NT2/D1 (cell line): ENCODE data around the gene ECHS1.
"Not testable (repeated sequence)": the region's sequence is repeated elsewhere in the genome, so short reads cannot be mapped to it uniquely, and the experiment has no call there.

ENCODE experiments used
- DNase-seq: peaks from one replicate; pipeline ENCODE4 v3.0.0-alpha.2; 2011; ENCODE audit warnings: low read depth, low spot score
- H3K27me3 ChIP-seq: 2 replicates; pipeline ENCODE4 v1.6.0; 2011; ENCODE audit warnings: mild to moderate bottlenecking; ENCODE audit not compliant: insufficient read length, insufficient read depth
- H3K36me3 ChIP-seq: 2 replicates; pipeline ENCODE4 v1.6.1; 2011; ENCODE audit warnings: mild to moderate bottlenecking, low read length, mixed read lengths; ENCODE audit not compliant: insufficient read depth, insufficient read length
- H3K4me1 ChIP-seq: 2 replicates; pipeline ENCODE4 v1.5.1; 2011; ENCODE audit not compliant: insufficient read depth, insufficient read length
- H3K4me3 ChIP-seq: 2 replicates; pipeline ENCODE4 v1.5.1; 2011; ENCODE audit warnings: low read depth; ENCODE audit not compliant: insufficient read length
- H3K9ac ChIP-seq: 2 replicates; pipeline ENCODE4 v1.6.0; 2011; ENCODE audit warnings: low read depth; ENCODE audit not compliant: insufficient read length
- H3K9me3 ChIP-seq: 2 replicates; pipeline ENCODE4 v1.5.1; 2011; ENCODE audit warnings: mild to moderate bottlenecking, low read length; ENCODE audit not compliant: insufficient read depth
- SUZ12 ChIP-seq: IDR thresholded peaks from 2 replicates; pipeline ENCODE4 v1.6.1; 2011; ENCODE audit not compliant: insufficient read length, insufficient read depth; ENCODE audit errors: extremely low read depth
- YY1 ChIP-seq: IDR thresholded peaks from 2 replicates; pipeline ENCODE4 v1.6.1; 2011; ENCODE audit not compliant: insufficient read length, insufficient read depth
- ZNF274 ChIP-seq: IDR thresholded peaks from 2 replicates; pipeline ENCODE4 v1.6.1; 2011; ENCODE audit warnings: mild to moderate bottlenecking, low read depth, low read length

Gene ECHS1

GRCh38 chr10:133388973-133389818 is 16.0 kb upstream of the ECHS1 start:
- Histone ChIP-seq H3K4me3 (no peak overlapping the region), H3K36me3 (no peaks in the 10 kb centered on the region), H3K27me3 (no peaks in the 10 kb centered on the region), H3K9ac (no peak overlapping the region), H3K4me1 (peaks cover 2% of the 10 kb centered on the region), H3K9me3 (no peaks in the 10 kb centered on the region)
- TF ChIP-seq SUZ12 (no peak), YY1 (no peak), ZNF274 (no peak)
- no peak for DNase-seq

- no peaks in the 10 kb centered on the region for H3K9me3 ChIP-seq
- no peak overlapping the region for H3K9ac ChIP-seq
- TF ChIP-seq ZNF274 (no peak), YY1 (no peak), SUZ12 (no peak)
- H3K36me3 ChIP-seq, result peaks cover 4% of the 10 kb centered on the region
- H3K4me3 ChIP-seq, result no peak overlapping the region
- DNase-seq, result no peak
- no peaks in the 10 kb centered on the region for H3K27me3 ChIP-seq
- H3K4me1 ChIP-seq, result peaks cover 2% of the 10 kb centered on the region
Measured at GRCh38 chr10:133388236-133388972, 15.2 kb upstream of the ECHS1 start.

GRCh38 chr10:133386951-133387350 is 13.8 kb upstream of the ECHS1 start:
- H3K4me3 ChIP-seq, H3K36me3 ChIP-seq, H3K4me1 ChIP-seq, H3K9ac ChIP-seq, DNase-seq, H3K27me3 ChIP-seq, H3K9me3 ChIP-seq: not testable (repeated sequence)

GRCh38 chr10:133385214-133385613 is 12.1 kb upstream of the ECHS1 start:
- H3K9ac ChIP-seq, result no peak overlapping the region
- H3K9me3 ChIP-seq, result no peaks in the 10 kb centered on the region
- no peak overlapping the region for H3K4me3 ChIP-seq
- H3K4me1 ChIP-seq, result no peaks in the 10 kb centered on the region
- TF ChIP-seq YY1 (no peak), ZNF274 (no peak), SUZ12 (no peak)
- H3K36me3 ChIP-seq, result peaks cover 4% of the 10 kb centered on the region
- H3K27me3 ChIP-seq, result peaks cover 3% of the 10 kb centered on the region
- DNase-seq, result no peak

- Histone ChIP-seq H3K4me1 (peaks cover 3% of the 10 kb centered on the region), H3K27me3 (peaks cover 13% of the 10 kb centered on the region), H3K4me3 (no peak overlapping the region), H3K9me3 (no peaks in the 10 kb centered on the region), H3K9ac (no peak overlapping the region), H3K36me3 (peaks cover 4% of the 10 kb centered on the region)
- no peak for TF ChIP-seq SUZ12
- no peak for DNase-seq
Measured at GRCh38 chr10:133384071-133384470, 10.9 kb upstream of the ECHS1 start.

GRCh38 chr10:133383551-133383950 is 10.4 kb upstream of the ECHS1 start:
- Histone ChIP-seq H3K9ac (no peak overlapping the region), H3K27me3 (peaks cover 15% of the 10 kb centered on the region), H3K9me3 (no peaks in the 10 kb centered on the region), H3K4me1 (peaks cover 3% of the 10 kb centered on the region), H3K36me3 (peaks cover 4% of the 10 kb centered on the region), H3K4me3 (no peak overlapping the region)
- no peak for TF ChIP-seq YY1
- TF ChIP-seq ZNF274, result no peak
- TF ChIP-seq SUZ12, result no peak
- DNase-seq, result no peak

- Histone ChIP-seq H3K27me3 (peaks cover 38% of the 10 kb centered on the region), H3K4me3 (no peak overlapping the region), H3K4me1 (peaks cover 6% of the 10 kb centered on the region), H3K9ac (no peak overlapping the region), H3K36me3 (peaks cover 4% of the 10 kb centered on the region), H3K9me3 (no peaks in the 10 kb centered on the region)
- DNase-seq, result no peak
- TF ChIP-seq YY1, result no peak
Measured at GRCh38 chr10:133381036-133381435, 7.9 kb upstream of the ECHS1 start.
